ENCODE results near the gene DISP2.

GRCh38 chr15:40358471-40359353, 693 bp downstream of the DISP2 start:
- TF ChIP-seq CTCF (conservative IDR thresholded peaks at IDR 0.05; ENCODE audit: low read depth, low read length) = 0 out of 2 replicates have a peak, but pooled peaks have one; percentile 25
- TF ChIP-seq EZH2phosphoT487 (IDR thresholded peaks at IDR 0.05; ENCODE audit: borderline replicate concordance, low read length) = no peak
- TF ChIP-seq EZH2 (IDR thresholded peaks at IDR 0.05; ENCODE audit: low read length, unreplicated experiment) = no peak
